GM21576 (cell line): ENCODE results near the gene PDE6B.
"Not testable (repeated sequence)": the region's sequence is repeated elsewhere in the genome, so short reads cannot be mapped to it uniquely, and the experiment has no call there.

Experiments
- ATAC-seq: cut with Tn5 transposase; IDR thresholded peaks from one replicate; pipeline ENCODE4 v1.9.1; 2021; ENCODE audit warnings: mild to moderate bottlenecking, moderate library complexity; ENCODE audit not compliant: unreplicated experiment

PDE6B gene

GRCh38 chr4:668219-668618 is 42.8 kb downstream of the PDE6B start:
- not testable (repeated sequence) for ATAC-seq

GRCh38 chr4:669806-670559 is 44.6 kb downstream of the PDE6B start:
- ATAC-seq = not testable (repeated sequence)

GRCh38 chr4:671769-672168 is 46.4 kb downstream of the PDE6B start:
- no peak for ATAC-seq

- ATAC-seq = no peak
Measured at GRCh38 chr4:673349-674091, 48.1 kb downstream of the PDE6B start.

- peak; percentile 73 for ATAC-seq
Measured at GRCh38 chr4:674172-675035, 49.0 kb downstream of the PDE6B start, which contains the start of the genes ATP5ME and MYL5. Gene ATP5ME, minus strand, starts transcription at chr4:674276. Its CDS starts 29 bp downstream, at chr4:674247. Gene MYL5, plus strand, starts transcription at chr4:674542. Its CDS starts 3,485 bp downstream, at chr4:678027.

GRCh38 chr4:675036-675882 is 49.9 kb downstream of the PDE6B start:
- ATAC-seq = peak; percentile 4

- ATAC-seq = peak; percentile 32
Measured at GRCh38 chr4:675980-676870, 50.9 kb downstream of the PDE6B start.

GRCh38 chr4:676871-677235 is 51.5 kb downstream of the PDE6B start:
- ATAC-seq = no peak

GRCh38 chr4:677431-678293 is 52.3 kb downstream of the PDE6B start:
- ATAC-seq = no peak

GRCh38 chr4:678331-679103 is 53.1 kb downstream of the PDE6B start:
- no peak for ATAC-seq

GRCh38 chr4:679104-679481 is 53.7 kb downstream of the PDE6B start:
- no peak for ATAC-seq

GRCh38 chr4:679629-680028 is 54.3 kb downstream of the PDE6B start:
- ATAC-seq = no peak

- no peak for ATAC-seq
Measured at GRCh38 chr4:680091-680490, 54.7 kb downstream of the PDE6B start.

- ATAC-seq = no peak
Measured at GRCh38 chr4:680551-680927, 55.2 kb downstream of the PDE6B start.

- ATAC-seq = no peak
Measured at GRCh38 chr4:680928-681645, 55.7 kb downstream of the PDE6B start.

GRCh38 chr4:681736-682451 is 56.5 kb downstream of the PDE6B start:
- ATAC-seq = no peak
